Keratinocyte (primary cell): Measurements from ENCODE around the gene TMEM169. TPM values are rescaled to one million over a fixed set of nuclear protein-coding genes. Genes with fewer than 3 reads are reported as not detected.

Experiments
- DNase-seq: peaks from one replicate; pipeline ENCODE4 v3.0.0-alpha.2; 2011; ENCODE audit warnings: low read depth, missing footprints, low spot score
- FAIRE-seq: peaks from 2 replicates; lab custom pipeline; 2011; peaks lifted over from hg19 to GRCh38; lab: Jason Lieb, UNC
- H2AFZ ChIP-seq: 2 replicates; pipeline ENCODE4 v1.6.0; 2012; ENCODE audit warnings: low read length, control low read depth, inconsistent platforms; ENCODE audit not compliant: control insufficient read depth
- H3K27ac ChIP-seq: 2 replicates; pipeline ENCODE4 v1.5.1; 2011; ENCODE audit warnings: low read length; ENCODE audit not compliant: control insufficient read depth, insufficient read depth
- H3K27me3 ChIP-seq: 3 replicates; pipeline ENCODE4 v1.6.0; 2011; ENCODE audit warnings: low read length; ENCODE audit not compliant: control insufficient read depth, insufficient read depth; ENCODE audit errors: extremely low read depth
- H3K36me3 ChIP-seq, 2 experiments: 2 replicates in 1 of 2; 3 replicates in 1 of 2; pipeline ENCODE4 v1.5.1; 2011; ENCODE audit warnings: low read length in 2 of 2, mild to moderate bottlenecking in 1 of 2; ENCODE audit not compliant: control insufficient read depth in 2 of 2, insufficient read depth in 2 of 2; ENCODE audit errors: extremely low read depth in 1 of 2
- H3K4me1 ChIP-seq: 3 replicates; pipeline ENCODE4 v1.5.1; 2011; ENCODE audit warnings: low read length; ENCODE audit not compliant: control insufficient read depth, insufficient read depth; ENCODE audit errors: extremely low read depth
- H3K4me2 ChIP-seq: 3 replicates; pipeline ENCODE4 v1.6.0; 2011; ENCODE audit warnings: low read depth, low read length; ENCODE audit not compliant: control insufficient read depth, insufficient read depth; ENCODE audit errors: extremely low read depth
- H3K4me3 ChIP-seq, 3 experiments: fragments of 200-600 bp in 1 of 3; sonication (generic) in 1 of 3; 2 replicates in 2 of 3; 3 replicates in 1 of 3; pipeline ENCODE4 v1.5.1; 2011 to 2016; ENCODE audit warnings: low read length in 3 of 3, mild to moderate bottlenecking in 3 of 3, control low read depth in 2 of 3, inconsistent platforms in 1 of 3, low read depth in 1 of 3, mixed read lengths in 1 of 3, mixed run types in 1 of 3, moderate library complexity in 1 of 3; ENCODE audit not compliant: control insufficient read depth in 2 of 3, insufficient read depth in 2 of 3; ENCODE audit errors: extremely low read depth in 1 of 3
- H3K79me2 ChIP-seq: 2 replicates; pipeline ENCODE4 v1.6.0; 2012; ENCODE audit warnings: low read length; ENCODE audit not compliant: control insufficient read depth, insufficient read depth
- H3K9ac ChIP-seq: 3 replicates; pipeline ENCODE4 v1.6.0; 2011; ENCODE audit warnings: low read length; ENCODE audit not compliant: control insufficient read depth, insufficient read depth; ENCODE audit errors: extremely low read depth
- H3K9me1 ChIP-seq: 3 replicates; pipeline ENCODE4 v1.6.0; 2011; ENCODE audit warnings: low read length; ENCODE audit not compliant: control insufficient read depth, insufficient read depth; ENCODE audit errors: extremely low read depth
- H3K9me3 ChIP-seq: 2 replicates; pipeline ENCODE4 v1.5.1; 2012; ENCODE audit warnings: low read depth, low read length; ENCODE audit not compliant: control insufficient read depth
- H4K20me1 ChIP-seq: 3 replicates; pipeline ENCODE4 v1.6.0; 2011; ENCODE audit warnings: low read length; ENCODE audit not compliant: control insufficient read depth, insufficient read depth; ENCODE audit errors: extremely low read depth
- EZH2 ChIP-seq: IDR thresholded peaks from one replicate; pipeline ENCODE4 v1.6.1; 2012; ENCODE audit warnings: inconsistent platforms, mild to moderate bottlenecking, low read length, moderate library complexity
- dilution Hi-C: fragments of 300-500 bp; cut with MboI; formaldehyde crosslinking; loops from one replicate; pipeline ENCODE4 v1.7.0; 2020; ENCODE audit warnings: low sequenced_read_pairs; ENCODE audit not compliant: extremely low pct_ligation_motif_present
- polyA plus RNA-seq, 5 experiments: library from polyadenylated mRNA; depleted of rRNA in 3 of 5; stranded (reverse) in 3 of 5; stranded (forward) in 1 of 5; unstranded in 1 of 5; fragments of >200 nt; gene quantifications; 1 replicate in 1 of 5; 2 replicates in 3 of 5; 3 replicates in 1 of 5; pipeline versions ENCODE4 v1.2.1 to v1.2.3, GENCODE V29; 2011 to 2012; ENCODE audit warnings: missing spikeins in 2 of 5, low read depth in 1 of 5, low replicate concordance in 1 of 5
- TF ChIP-seq, protein P1 (sequence below), 3 experiments: IDR thresholded peaks in 1 of 3; conservative IDR thresholded peaks in 1 of 3; optimal IDR thresholded peaks in 1 of 3; 2 replicates in 2 of 3; 3 replicates in 1 of 3; pipeline versions ENCODE3 to v1.5.1; 2011; ENCODE audit warnings: low read length in 3 of 3, mild to moderate bottlenecking in 3 of 3, moderate library complexity in 2 of 3, control low read depth in 1 of 3, inconsistent platforms in 1 of 3; ENCODE audit not compliant: insufficient read depth in 2 of 3; ENCODE audit errors: extremely low read depth in 1 of 3

Gene TMEM169
- polyA plus RNA-seq, 1 donor (not counting 4 experiments of a cell fraction or from before 2014, with no cell fraction given), result not detected

DNA sequence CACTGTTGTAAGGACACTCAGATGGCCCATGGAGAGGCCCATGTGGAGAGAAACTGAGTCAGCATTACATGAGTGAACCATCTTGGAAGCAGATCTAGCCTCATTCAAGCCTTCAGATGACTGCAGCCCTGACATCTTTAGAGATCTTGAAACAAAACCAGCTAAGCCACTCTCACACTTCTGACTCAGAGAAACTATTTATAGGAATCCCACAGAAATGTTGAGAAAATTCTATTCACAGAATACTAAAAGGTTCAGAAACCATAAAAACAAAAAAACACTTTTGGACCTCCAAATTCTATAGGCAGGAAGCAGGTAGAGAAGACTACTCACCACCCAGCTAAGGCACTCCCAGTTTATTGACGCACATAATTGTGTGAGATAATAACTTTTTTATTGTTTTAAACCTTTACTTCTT, 8.7 kb downstream of the TMEM169 start:
- Histone ChIP-seq H3K9ac (no peak overlapping the region), H2AFZ (no peak overlapping the region), H4K20me1 (no peaks in the 10 kb centered on the region), H3K4me2 (no peak overlapping the region), H3K9me3 (no peaks in the 10 kb centered on the region), H3K79me2 (no peaks in the 10 kb centered on the region), H3K36me3 (no peaks in the 10 kb centered on the region), H3K27ac (no peak overlapping the region), H3K27me3 (no peaks in the 10 kb centered on the region), H3K4me3 (no peak overlapping the region), H3K4me1 (no peaks in the 10 kb centered on the region), H3K9me1 (no peaks in the 10 kb centered on the region)
- DNase-seq, result no peak
- TF ChIP-seq EZH2, result no peak
- TF ChIP-seq, protein P1, sequence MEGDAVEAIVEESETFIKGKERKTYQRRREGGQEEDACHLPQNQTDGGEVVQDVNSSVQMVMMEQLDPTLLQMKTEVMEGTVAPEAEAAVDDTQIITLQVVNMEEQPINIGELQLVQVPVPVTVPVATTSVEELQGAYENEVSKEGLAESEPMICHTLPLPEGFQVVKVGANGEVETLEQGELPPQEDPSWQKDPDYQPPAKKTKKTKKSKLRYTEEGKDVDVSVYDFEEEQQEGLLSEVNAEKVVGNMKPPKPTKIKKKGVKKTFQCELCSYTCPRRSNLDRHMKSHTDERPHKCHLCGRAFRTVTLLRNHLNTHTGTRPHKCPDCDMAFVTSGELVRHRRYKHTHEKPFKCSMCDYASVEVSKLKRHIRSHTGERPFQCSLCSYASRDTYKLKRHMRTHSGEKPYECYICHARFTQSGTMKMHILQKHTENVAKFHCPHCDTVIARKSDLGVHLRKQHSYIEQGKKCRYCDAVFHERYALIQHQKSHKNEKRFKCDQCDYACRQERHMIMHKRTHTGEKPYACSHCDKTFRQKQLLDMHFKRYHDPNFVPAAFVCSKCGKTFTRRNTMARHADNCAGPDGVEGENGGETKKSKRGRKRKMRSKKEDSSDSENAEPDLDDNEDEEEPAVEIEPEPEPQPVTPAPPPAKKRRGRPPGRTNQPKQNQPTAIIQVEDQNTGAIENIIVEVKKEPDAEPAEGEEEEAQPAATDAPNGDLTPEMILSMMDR (optimal IDR thresholded peaks at IDR 0.05 in 1 of 3, IDR thresholded peaks at IDR 0.05 in 1 of 3, conservative IDR thresholded peaks at IDR 0.05 in 1 of 3; ENCODE audit: extremely low read depth in 1 of 3, insufficient read depth in 2 of 3, low read length in 3 of 3), result no peak
- FAIRE-seq, result no peak
- dilution Hi-C loops, result no loop called here

DNA sequence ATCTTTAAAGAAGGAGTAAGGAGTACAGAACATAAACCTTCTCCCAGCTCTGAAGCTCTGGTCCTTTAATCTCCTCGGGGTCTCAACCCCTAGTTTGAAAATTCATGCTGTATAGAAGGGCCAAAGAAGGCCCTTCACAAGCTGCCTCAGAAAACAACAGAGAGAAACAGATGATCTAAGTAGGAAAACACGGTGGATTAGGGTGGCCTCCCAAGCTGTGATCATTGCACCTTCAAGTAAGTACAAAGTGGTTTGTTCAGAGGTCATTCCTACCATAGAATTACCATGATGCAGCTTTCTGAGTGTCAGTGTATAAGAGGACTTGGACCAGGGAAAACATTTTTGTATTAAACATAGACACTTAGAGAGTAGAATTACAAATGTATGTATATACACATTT, 10.9 kb downstream of the TMEM169 start:
- no peak overlapping the region for H3K9ac ChIP-seq
- dilution Hi-C loops, result no loop called here
- no peak overlapping the region for H3K4me2 ChIP-seq
- FAIRE-seq (no peak), DNase-seq (no peak)
- no peaks in the 10 kb centered on the region for H3K27me3 ChIP-seq
- TF ChIP-seq, protein P1 (optimal IDR thresholded peaks at IDR 0.05 in 1 of 3, IDR thresholded peaks at IDR 0.05 in 1 of 3, conservative IDR thresholded peaks at IDR 0.05 in 1 of 3; ENCODE audit: extremely low read depth in 1 of 3, insufficient read depth in 2 of 3, low read length in 3 of 3), result no peak
- no peak for TF ChIP-seq EZH2
- H3K4me3 ChIP-seq, result no peak overlapping the region
- H3K79me2 ChIP-seq, result no peaks in the 10 kb centered on the region
- no peaks in the 10 kb centered on the region for H3K9me1 ChIP-seq
- H3K9me3 ChIP-seq, result no peaks in the 10 kb centered on the region
- no peak overlapping the region for H3K27ac ChIP-seq
- H3K4me1 ChIP-seq, result no peaks in the 10 kb centered on the region
- H3K36me3 ChIP-seq, result no peaks in the 10 kb centered on the region
- no peak overlapping the region for H2AFZ ChIP-seq
- H4K20me1 ChIP-seq, result no peaks in the 10 kb centered on the region
